SKM-1 treated with dmso at 0.1 percent for 144 hours (cell line): ENCODE measurements around the gene CLIC5.

Experiments used
- DNase-seq: peaks from one replicate; lab custom pipeline; 2025; ENCODE audit not compliant: unreplicated experiment; lab: John Stamatoyannopoulos, UW

Gene CLIC5

DNA sequence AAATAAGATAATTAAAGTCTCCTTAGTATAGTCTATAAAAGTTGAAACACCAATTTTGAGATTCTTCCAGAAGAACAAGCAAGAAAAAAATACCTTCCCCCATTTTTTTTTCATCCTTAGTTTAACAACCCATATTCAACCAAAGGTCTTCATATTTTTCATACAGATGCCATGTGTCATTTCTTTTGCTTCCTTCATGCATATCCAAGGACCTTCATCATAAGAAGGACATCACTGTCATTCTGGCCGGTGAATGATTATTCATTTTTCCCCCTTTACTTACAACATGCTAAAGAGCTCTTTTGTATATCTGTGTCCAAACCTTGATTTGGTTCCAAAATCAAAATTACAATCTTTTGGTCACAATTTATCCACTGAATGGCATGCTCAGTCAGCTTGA is 21.3 kb upstream of the CLIC5 start:
- no peak for DNase-seq

- no peak for DNase-seq
Measured at GRCh38 chr6:46035242-46035641, 19.6 kb upstream of the CLIC5 start.

- no peak for DNase-seq
Measured at GRCh38 chr6:46032110-46032998, 16.7 kb upstream of the CLIC5 start.

- DNase-seq: no peak
Measured at GRCh38 chr6:46029602-46030001, 13.9 kb upstream of the CLIC5 start.

DNA sequence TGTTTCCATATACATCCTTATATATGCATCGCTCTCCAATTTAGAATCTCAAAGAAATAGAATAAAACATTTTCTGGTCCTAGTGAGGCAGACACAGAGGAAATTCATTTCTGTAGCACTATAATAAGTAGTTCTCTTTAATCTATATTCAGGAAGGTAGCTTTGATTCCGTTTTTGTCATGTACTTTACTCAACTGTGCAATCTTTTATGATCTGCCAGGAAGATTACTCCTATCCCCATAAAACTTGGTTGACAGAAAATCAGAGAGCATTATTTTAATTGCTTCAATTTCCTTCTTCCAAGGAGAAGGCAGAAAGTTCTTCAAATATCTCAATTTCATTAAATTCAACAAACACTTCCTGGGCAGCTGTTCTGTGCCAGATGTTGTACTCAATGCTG is 10.6 kb upstream of the CLIC5 start:
- no peak for DNase-seq

DNA sequence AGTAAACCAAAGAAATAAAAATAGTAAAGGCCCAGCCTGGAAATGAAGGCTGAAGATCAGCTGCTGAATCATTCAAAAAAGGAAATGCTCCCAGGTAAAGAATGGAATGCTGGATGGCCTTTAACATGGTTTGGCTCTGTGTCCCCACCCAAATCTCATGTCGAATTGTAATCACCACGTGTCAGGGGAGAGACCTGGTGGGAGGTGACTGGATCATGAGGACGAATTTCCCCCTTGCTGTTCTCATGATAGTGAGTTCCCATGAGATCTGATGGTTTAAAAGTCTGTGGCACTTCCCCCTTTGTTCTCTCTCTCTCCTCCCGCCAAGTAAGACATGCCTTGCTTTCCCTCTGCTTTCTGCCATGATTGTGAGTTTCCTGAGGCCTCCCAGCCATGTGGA is 9.9 kb upstream of the CLIC5 start:
- DNase-seq: no peak

DNA sequence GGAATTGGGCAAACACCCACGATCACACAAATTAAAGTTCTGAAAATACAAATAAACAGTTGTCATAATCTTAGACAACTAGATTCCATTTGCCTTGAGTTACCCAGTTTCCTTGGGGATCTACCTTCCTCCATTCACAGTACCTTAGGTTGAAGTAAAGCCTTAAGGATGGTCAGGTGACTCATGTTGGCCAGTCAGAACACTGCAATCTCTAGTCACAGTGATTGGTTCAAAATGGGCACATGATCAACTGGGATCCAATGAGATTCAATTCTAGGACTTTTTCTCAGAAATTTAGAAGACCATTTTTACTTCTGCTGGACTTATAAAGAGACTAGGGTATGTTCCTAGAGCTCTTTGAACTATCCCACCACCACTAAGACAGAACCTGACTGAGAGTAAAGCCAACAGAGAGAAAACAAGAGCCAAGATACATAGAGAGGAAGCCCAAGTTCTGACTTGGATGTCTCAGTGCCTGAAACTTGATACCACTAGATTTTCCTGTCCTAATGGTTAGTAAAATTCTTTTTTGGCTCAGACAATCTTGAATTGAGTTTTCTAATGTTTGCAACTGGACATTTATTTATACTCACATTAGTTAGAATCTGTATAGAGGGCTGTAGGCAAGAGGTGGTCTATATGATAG is 8.6 kb upstream of the CLIC5 start:
- DNase-seq: no peak

GRCh38 chr6:46023216-46023915 is 7.7 kb upstream of the CLIC5 start:
- DNase-seq: no peak

- DNase-seq: no peak
Measured at GRCh38 chr6:46022106-46022948, 6.7 kb upstream of the CLIC5 start.

- DNase-seq: no peak
Measured at GRCh38 chr6:46017726-46018125, 2.1 kb upstream of the CLIC5 start.

GRCh38 chr6:46016063-46016608 is 476 bp upstream of the CLIC5 start:
- peak; percentile 18 for DNase-seq

- DNase-seq: no peak
Measured at GRCh38 chr6:46014511-46015118, 1.0 kb downstream of the CLIC5 start.

DNA sequence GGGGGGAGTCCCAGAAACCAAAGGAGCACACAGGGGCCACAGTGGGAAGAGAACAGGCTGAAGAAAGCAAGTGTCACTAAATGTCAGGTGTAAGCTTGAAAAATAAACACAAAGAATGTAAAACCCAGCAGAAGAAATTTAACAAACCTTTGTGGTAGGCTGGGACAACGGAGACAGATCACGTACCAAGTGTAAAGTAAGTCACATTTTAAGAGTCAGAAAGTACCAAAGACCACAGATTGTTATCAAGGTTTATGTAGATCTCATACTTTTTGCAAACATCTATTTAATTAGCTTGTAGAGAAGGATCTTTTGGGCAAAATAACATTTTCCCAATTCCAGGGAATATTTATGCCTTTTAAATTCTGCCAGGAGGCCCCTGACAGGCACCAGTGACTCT is 1.6 kb downstream of the CLIC5 start:
- DNase-seq: no peak

GRCh38 chr6:46013639-46014038 is 2.0 kb downstream of the CLIC5 start:
- no peak for DNase-seq

- DNase-seq: no peak
Measured at GRCh38 chr6:46012834-46013233, 2.8 kb downstream of the CLIC5 start.

- no peak for DNase-seq
Measured at GRCh38 chr6:46011188-46012085, 4.2 kb downstream of the CLIC5 start.

GRCh38 chr6:46010771-46011170 is 4.9 kb downstream of the CLIC5 start:
- no peak for DNase-seq

DNA sequence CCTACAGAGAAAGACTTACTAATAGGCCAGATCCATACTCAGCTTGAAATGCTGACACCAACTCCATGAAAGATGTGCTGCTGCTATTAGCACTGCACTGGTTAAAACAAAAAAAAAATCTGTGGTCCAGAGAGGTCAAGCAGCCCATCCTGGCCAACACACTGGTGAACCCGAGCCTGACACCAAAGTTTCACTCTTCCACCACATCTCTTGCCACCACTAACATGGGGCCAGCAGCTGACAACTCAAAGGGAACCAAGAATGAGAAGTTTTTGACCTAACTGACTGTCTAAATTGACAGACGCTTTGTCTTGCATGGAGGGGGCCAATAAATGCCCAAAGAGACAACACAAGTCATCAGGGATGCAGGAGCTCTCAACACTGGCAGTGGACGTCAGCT is 5.4 kb downstream of the CLIC5 start:
- no peak for DNase-seq

DNA sequence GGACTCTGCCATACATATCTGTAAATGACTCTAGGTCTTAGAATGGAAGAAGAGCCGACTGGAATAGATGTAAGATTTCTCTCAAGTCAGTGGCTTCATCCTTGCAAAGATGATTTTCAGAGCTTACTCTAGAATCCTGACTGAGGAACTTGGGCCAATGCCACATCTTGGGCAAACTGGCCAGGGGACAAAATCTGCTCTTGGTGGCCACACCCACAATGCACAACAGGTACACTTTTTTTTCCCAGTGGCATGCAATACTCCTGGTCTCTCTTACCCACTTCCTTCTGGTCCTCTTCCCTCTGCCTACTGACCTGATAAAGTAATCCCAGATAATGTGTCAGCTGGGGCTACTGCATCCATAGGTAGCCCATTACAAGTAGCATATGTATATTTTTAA is 13.4 kb downstream of the CLIC5 start:
- DNase-seq: no peak
